ENCODE data around the gene GOLT1A. TPM values are rescaled to one million over a fixed set of nuclear protein-coding genes. Genes with fewer than 3 reads are reported as not detected.
"Not testable (repeated sequence)": the region's sequence is repeated elsewhere in the genome, so short reads cannot be mapped to it uniquely, and the experiment has no call there.

Gene GOLT1A
- total and polyA plus RNA-seq, 7 experiments from 2014 or later = 1.3 TPM; not detected in 5

GRCh38 chr1:204239401-204239800 lies 25.6 kb upstream of the GOLT1A start:
- H3K9me3 Mint-ChIP-seq; intact Hi-C loops (cut with micrococcal nuclease); H3K27me3 ChIP-seq (ENCODE audit: control insufficient read depth in 2 of 2, insufficient read depth in 2 of 2, low read length in 2 of 2); DNase-seq; CTCF ChIA-PET; H3K27me3 Mint-ChIP-seq; H3K36me3 Mint-ChIP-seq; H3K4me1 Mint-ChIP-seq; POLR2A ChIA-PET; H3K27ac Mint-ChIP-seq; H3K9me3 ChIP-seq (ENCODE audit: control insufficient read depth in 2 of 3, low read length in 3 of 3); ATAC-seq; H3K4me3 ChIP-seq (ENCODE audit: low read length); H3K27ac ChIP-seq (ENCODE audit: low read depth, low read length); H3K4me1 ChIP-seq (ENCODE audit: control insufficient read depth in 2 of 2, insufficient read depth in 2 of 2, low read length in 2 of 2); H3K4me3 Mint-ChIP-seq; H3K36me3 ChIP-seq (ENCODE audit: control insufficient read depth in 2 of 3, insufficient read depth in 3 of 3, low read length in 3 of 3): not testable (repeated sequence)

- H3K36me3 ChIP-seq (ENCODE audit: control insufficient read depth in 2 of 3, insufficient read depth in 3 of 3, low read length in 3 of 3); H3K9me3 ChIP-seq (ENCODE audit: control insufficient read depth in 2 of 3, low read length in 3 of 3); DNase-seq; H3K4me3 Mint-ChIP-seq; CTCF ChIA-PET; H3K27ac Mint-ChIP-seq; H3K36me3 Mint-ChIP-seq; H3K4me1 ChIP-seq (ENCODE audit: control insufficient read depth in 2 of 2, insufficient read depth in 2 of 2, low read length in 2 of 2); H3K4me1 Mint-ChIP-seq; H3K27me3 ChIP-seq (ENCODE audit: control insufficient read depth in 2 of 2, insufficient read depth in 2 of 2, low read length in 2 of 2); H3K4me3 ChIP-seq (ENCODE audit: low read length); H3K27ac ChIP-seq (ENCODE audit: low read depth, low read length); H3K9me3 Mint-ChIP-seq; POLR2A ChIA-PET; intact Hi-C loops (cut with micrococcal nuclease); ATAC-seq; H3K27me3 Mint-ChIP-seq: not testable (repeated sequence)
Measured at GRCh38 chr1:204238520-204238919, 24.7 kb upstream of the GOLT1A start.

- H3K27me3 ChIP-seq (ENCODE audit: control insufficient read depth in 2 of 2, insufficient read depth in 2 of 2, low read length in 2 of 2); POLR2A ChIA-PET; H3K27me3 Mint-ChIP-seq; H3K9me3 Mint-ChIP-seq; H3K4me1 Mint-ChIP-seq; H3K36me3 Mint-ChIP-seq; DNase-seq; H3K4me1 ChIP-seq (ENCODE audit: control insufficient read depth in 2 of 2, insufficient read depth in 2 of 2, low read length in 2 of 2); H3K4me3 Mint-ChIP-seq; H3K4me3 ChIP-seq (ENCODE audit: low read length); intact Hi-C loops (cut with micrococcal nuclease); ATAC-seq; H3K27ac ChIP-seq (ENCODE audit: low read depth, low read length); H3K9me3 ChIP-seq (ENCODE audit: control insufficient read depth in 2 of 3, low read length in 3 of 3); H3K36me3 ChIP-seq (ENCODE audit: control insufficient read depth in 2 of 3, insufficient read depth in 3 of 3, low read length in 3 of 3); H3K27ac Mint-ChIP-seq: not testable (repeated sequence)
- CTCF ChIA-PET = interaction anchor here (0.6 to 1.2 kb wide), 2 partner anchors 47 to 109 kb away, joined by 3 read pairs; no protein-coding TSS in a partner anchor
Measured at GRCh38 chr1:204237515-204237914, 23.7 kb upstream of the GOLT1A start.

GRCh38 chr1:204232526-204232925 lies 18.7 kb upstream of the GOLT1A start:
- peaks cover 0 to 3% (median 0%) of the 10 kb centered on the region in 11 donors for H3K9me3 Mint-ChIP-seq
- DNase-seq (no peak), ATAC-seq (no peak)
- ChIA-PET CTCF (interaction anchor here (0.6 kb wide), 1 partner anchor 101 kb away, joined by 4 read pairs; no protein-coding TSS in a partner anchor), POLR2A (no interaction called here)
- intact Hi-C loops (cut with micrococcal nuclease) = no loop called here
- H3K27ac ChIP-seq (ENCODE audit: low read depth, low read length) = no peak overlapping the region
- no peak overlapping the region for H3K27ac Mint-ChIP-seq
- no peaks in the 10 kb centered on the region for H3K9me3 ChIP-seq (ENCODE audit: control insufficient read depth in 2 of 3, low read length in 3 of 3)
- no peak overlapping the region for H3K4me3 Mint-ChIP-seq
- no peaks in the 10 kb centered on the region for H3K27me3 ChIP-seq (ENCODE audit: control insufficient read depth in 2 of 2, insufficient read depth in 2 of 2, low read length in 2 of 2)
- no peaks in the 10 kb centered on the region for H3K36me3 ChIP-seq (ENCODE audit: control insufficient read depth in 2 of 3, insufficient read depth in 3 of 3, low read length in 3 of 3)
- H3K4me1 ChIP-seq (ENCODE audit: control insufficient read depth in 2 of 2, insufficient read depth in 2 of 2, low read length in 2 of 2) = no peaks in the 10 kb centered on the region
- no peaks in the 10 kb centered on the region for H3K36me3 Mint-ChIP-seq
- H3K4me1 Mint-ChIP-seq = peaks cover 0 to 4% (median 0%) of the 10 kb centered on the region in 7 donors
- peaks cover 0 to 4% (median 0%) of the 10 kb centered on the region in 5 donors for H3K27me3 Mint-ChIP-seq
- H3K4me3 ChIP-seq (ENCODE audit: low read length) = no peak overlapping the region

- H3K36me3 Mint-ChIP-seq = no peaks in the 10 kb centered on the region
- Histone ChIP-seq H3K27ac (ENCODE audit: low read depth, low read length) (no peak overlapping the region), H3K9me3 (ENCODE audit: control insufficient read depth in 2 of 3, low read length in 3 of 3) (no peaks in the 10 kb centered on the region), H3K27me3 (ENCODE audit: control insufficient read depth in 2 of 2, insufficient read depth in 2 of 2, low read length in 2 of 2) (no peaks in the 10 kb centered on the region), H3K36me3 (ENCODE audit: control insufficient read depth in 2 of 3, insufficient read depth in 3 of 3, low read length in 3 of 3) (no peaks in the 10 kb centered on the region), H3K4me1 (ENCODE audit: control insufficient read depth in 2 of 2, insufficient read depth in 2 of 2, low read length in 2 of 2) (no peaks in the 10 kb centered on the region), H3K4me3 (ENCODE audit: low read length) (no peak overlapping the region)
- no peak for DNase-seq
- no peak overlapping the region for H3K27ac Mint-ChIP-seq
- ChIA-PET CTCF (interaction anchor here (0.6 kb wide), 1 partner anchor 45 kb away, joined by 3 read pairs; no protein-coding TSS in a partner anchor), POLR2A (no interaction called here)
- H3K4me3 Mint-ChIP-seq = no peak overlapping the region
- peaks cover 0 to 2% (median 0%) of the 10 kb centered on the region in 11 donors for H3K9me3 Mint-ChIP-seq
- H3K4me1 Mint-ChIP-seq = peaks cover 0 to 4% (median 0%) of the 10 kb centered on the region in 7 donors
- peaks cover 0 to under 1% (median 0%) of the 10 kb centered on the region in 5 donors for H3K27me3 Mint-ChIP-seq
- ATAC-seq = no peak
- intact Hi-C loops (cut with micrococcal nuclease) = no loop called here
Measured at GRCh38 chr1:204230211-204230610, 16.4 kb upstream of the GOLT1A start.

GRCh38 chr1:204228896-204229295 lies 15.1 kb upstream of the GOLT1A start:
- no peak overlapping the region for H3K4me3 Mint-ChIP-seq
- DNase-seq = no peak
- intact Hi-C loops (cut with micrococcal nuclease) = no loop called here
- ATAC-seq = no peak
- H3K9me3 Mint-ChIP-seq = peaks cover 0 to 2% (median 0%) of the 10 kb centered on the region in 11 donors
- Histone ChIP-seq H3K27ac (ENCODE audit: low read depth, low read length) (no peak overlapping the region), H3K27me3 (ENCODE audit: control insufficient read depth in 2 of 2, insufficient read depth in 2 of 2, low read length in 2 of 2) (no peaks in the 10 kb centered on the region), H3K9me3 (ENCODE audit: control insufficient read depth in 2 of 3, low read length in 3 of 3) (no peaks in the 10 kb centered on the region), H3K4me3 (ENCODE audit: low read length) (no peak overlapping the region), H3K36me3 (ENCODE audit: control insufficient read depth in 2 of 3, insufficient read depth in 3 of 3, low read length in 3 of 3) (no peaks in the 10 kb centered on the region), H3K4me1 (ENCODE audit: control insufficient read depth in 2 of 2, insufficient read depth in 2 of 2, low read length in 2 of 2) (no peaks in the 10 kb centered on the region)
- ChIA-PET CTCF (interaction anchor here (0.6 kb wide), 2 partner anchors 100 to 370 kb away, joined by 3 to 4 read pairs; no protein-coding TSS in a partner anchor), POLR2A (no interaction called here)
- no peaks in the 10 kb centered on the region for H3K36me3 Mint-ChIP-seq
- H3K27ac Mint-ChIP-seq = no peak overlapping the region
- H3K4me1 Mint-ChIP-seq = peaks cover 0 to 4% (median 0%) of the 10 kb centered on the region in 7 donors
- H3K27me3 Mint-ChIP-seq = no peaks in the 10 kb centered on the region

GRCh38 chr1:204227996-204228785 lies 14.4 kb upstream of the GOLT1A start:
- Histone ChIP-seq H3K4me3 (ENCODE audit: low read length) (no peak overlapping the region), H3K27me3 (ENCODE audit: control insufficient read depth in 2 of 2, insufficient read depth in 2 of 2, low read length in 2 of 2) (no peaks in the 10 kb centered on the region), H3K36me3 (ENCODE audit: control insufficient read depth in 2 of 3, insufficient read depth in 3 of 3, low read length in 3 of 3) (no peaks in the 10 kb centered on the region), H3K27ac (ENCODE audit: low read depth, low read length) (no peak overlapping the region), H3K4me1 (ENCODE audit: control insufficient read depth in 2 of 2, insufficient read depth in 2 of 2, low read length in 2 of 2) (no peaks in the 10 kb centered on the region), H3K9me3 (ENCODE audit: control insufficient read depth in 2 of 3, low read length in 3 of 3) (no peaks in the 10 kb centered on the region)
- H3K27ac Mint-ChIP-seq = no peak overlapping the region
- ChIA-PET POLR2A (no interaction called here), CTCF (interaction anchor here (0.6 to 1.3 kb wide), 3 partner anchors 21 to 370 kb away, joined by 3 to 4 read pairs (median 3); no protein-coding TSS in a partner anchor)
- no peak overlapping the region for H3K4me3 Mint-ChIP-seq
- peaks cover 0 to 4% (median 0%) of the 10 kb centered on the region in 7 donors for H3K4me1 Mint-ChIP-seq
- H3K36me3 Mint-ChIP-seq = no peaks in the 10 kb centered on the region
- no peak for ATAC-seq
- intact Hi-C loops (cut with micrococcal nuclease) = no loop called here
- H3K9me3 Mint-ChIP-seq = peaks cover 0 to 2% (median 0%) of the 10 kb centered on the region in 11 donors
- H3K27me3 Mint-ChIP-seq = no peaks in the 10 kb centered on the region
- DNase-seq = no peak

Data from naive thymus-derived CD4-positive, alpha-beta T cell (primary cell).